ENCODE data around the gene RPRD2. TPM values are rescaled to one million over a fixed set of nuclear protein-coding genes. Genes with fewer than 3 reads are reported as not detected.
"Not testable (repeated sequence)": the region's sequence is repeated elsewhere in the genome, so short reads cannot be mapped to it uniquely, and the experiment has no call there.

RPRD2 gene
- polyA plus RNA-seq (2011; rRNA removed) (17.1 and 19.7 TPM in 2 replicates), polyA minus RNA-seq (2011; rRNA and poly(A)+ RNA removed) (16.4 and 19.5 TPM in 2 replicates)

GRCh38 chr1:150363426-150364230 is at the start of gene RPRD2:
Gene RPRD2, plus strand, starts transcription at chr1:150364147. Its CDS starts 568 bp downstream, at chr1:150364715.
- CTCF ChIA-PET: interaction anchor here (0.6 to 1.0 kb wide), 4 partner anchors 68 to 515 kb away, joined by 4 to 9 read pairs (median 5); no protein-coding TSS in a partner anchor

GRCh38 chr1:150314691-150315090 is 49.3 kb upstream of the RPRD2 start:
- H3K4me3 ChIP-seq (ENCODE audit: low read depth, low read length); H3K27ac ChIP-seq (ENCODE audit: low read depth, low read length); DNase-seq (ENCODE audit: low read depth, low spot score); H3K9me3 ChIP-seq (ENCODE audit: control insufficient read depth, insufficient read depth, low read length); H3K27me3 ChIP-seq (ENCODE audit: control insufficient read depth, insufficient read depth, low read length): not testable (repeated sequence)
- POLR2A ChIA-PET: interaction anchor here (0.6 kb wide), 1 partner anchor 37 kb away, joined by 3 read pairs; no protein-coding TSS in a partner anchor
- CTCF ChIA-PET: interaction anchor here (1.4 kb wide), 1 partner anchor 58 kb away, joined by 3 read pairs; no protein-coding TSS in a partner anchor

More at GRCh38 chr1:150363426-150364230, at the start of gene RPRD2:
- peak; percentile 98 for DNase-seq (ENCODE audit: low read depth, low spot score)
- TF ChIP-seq CTCF (IDR thresholded peaks at IDR 0.05; ENCODE audit: low read depth, low read length): no peak
- peak within 1 kb of the TSS; percentile 81 for H3K4me3 ChIP-seq (ENCODE audit: low read depth, low read length)
- POLR2A ChIA-PET: interaction anchor here (0.6 to 1.4 kb wide), 9 partner anchors 8 to 1137 kb away, joined by 3 to 11 read pairs (median 3); partner anchors contain the start of genes MCL1 and PRPF3
- H3K9me3 ChIP-seq (ENCODE audit: control insufficient read depth, insufficient read depth, low read length): no peaks in the 10 kb centered on the region
- no peaks in the 10 kb centered on the region for H3K27me3 ChIP-seq (ENCODE audit: control insufficient read depth, insufficient read depth, low read length)
- peak within 1 kb of the TSS; percentile 98 for H3K27ac ChIP-seq (ENCODE audit: low read depth, low read length)

GRCh38 chr1:150320667-150320978 is 43.3 kb upstream of the RPRD2 start:
- peak overlapping the region; percentile 31 for H3K4me3 ChIP-seq (ENCODE audit: low read depth, low read length)
- no peak overlapping the region for H3K27ac ChIP-seq (ENCODE audit: low read depth, low read length)
- POLR2A ChIA-PET: interaction anchor here (0.7 to 1.4 kb wide), 3 partner anchors 30 to 48 kb away, joined by 3 to 5 read pairs (median 3); partner anchors contain the start of genes C1orf54 and RPRD2
- H3K27me3 ChIP-seq (ENCODE audit: control insufficient read depth, insufficient read depth, low read length): no peaks in the 10 kb centered on the region
- no peak for DNase-seq (ENCODE audit: low read depth, low spot score)
- H3K9me3 ChIP-seq (ENCODE audit: control insufficient read depth, insufficient read depth, low read length): peaks cover 4% of the 10 kb centered on the region; the same call in 1 of the 2 replicates
- no peak for TF ChIP-seq CTCF (IDR thresholded peaks at IDR 0.05; ENCODE audit: low read depth, low read length)
- CTCF ChIA-PET: interaction anchor here (3.0 kb wide), 1 partner anchor 65 kb away, joined by 10 read pairs; no protein-coding TSS in a partner anchor

GRCh38 chr1:150321826-150322166 is 42.2 kb upstream of the RPRD2 start:
- Histone ChIP-seq H3K27ac (ENCODE audit: low read depth, low read length) (peak overlapping the region; percentile 61), H3K27me3 (ENCODE audit: control insufficient read depth, insufficient read depth, low read length) (no peaks in the 10 kb centered on the region), H3K4me3 (ENCODE audit: low read depth, low read length) (peak overlapping the region; percentile 92), H3K9me3 (ENCODE audit: control insufficient read depth, insufficient read depth, low read length) (peaks cover 4% of the 10 kb centered on the region; the same call in 1 of the 2 replicates)
- no peak for DNase-seq (ENCODE audit: low read depth, low spot score)
- no peak for TF ChIP-seq CTCF (IDR thresholded peaks at IDR 0.05; ENCODE audit: low read depth, low read length)
- POLR2A ChIA-PET: interaction anchor here (1.0 to 1.4 kb wide), 2 partner anchors 42 to 49 kb away, joined by 3 read pairs; partner anchors contain the start of genes C1orf54 and RPRD2
- CTCF ChIA-PET: interaction anchor here (3.0 kb wide), 1 partner anchor 66 kb away, joined by 10 read pairs; no protein-coding TSS in a partner anchor

GRCh38 chr1:150322310-150322709 is 41.6 kb upstream of the RPRD2 start:
- H3K27ac ChIP-seq (ENCODE audit: low read depth, low read length): no peak overlapping the region
- DNase-seq (ENCODE audit: low read depth, low spot score): no peak
- peaks cover 4% of the 10 kb centered on the region; the same call in 1 of the 2 replicates for H3K9me3 ChIP-seq (ENCODE audit: control insufficient read depth, insufficient read depth, low read length)
- ChIA-PET POLR2A (no interaction called here), CTCF (interaction anchor here (3.0 kb wide), 1 partner anchor 66 kb away, joined by 10 read pairs; no protein-coding TSS in a partner anchor)
- no peaks in the 10 kb centered on the region for H3K27me3 ChIP-seq (ENCODE audit: control insufficient read depth, insufficient read depth, low read length)
- TF ChIP-seq CTCF (IDR thresholded peaks at IDR 0.05; ENCODE audit: low read depth, low read length): no peak
- H3K4me3 ChIP-seq (ENCODE audit: low read depth, low read length): peak overlapping the region; percentile 92
